B cell (primary cell): ENCODE results near the gene HLA-DMA. TPM values are rescaled to one million over a fixed set of nuclear protein-coding genes. Genes with fewer than 3 reads are reported as not detected.

Experiments
- ATAC-seq: fragments of 200-7000 bp; cut with Tn5 transposase; one replicate; pipeline ENCODE4 v1.10.0; 2021; ENCODE audit warnings: low read depth, mild to moderate bottlenecking, moderate number of reproducible peaks, moderate library complexity
- CTCF ChIA-PET: fragments of 350-600 bp; sonication (Branson Sonifier 250); formaldehyde crosslinking; loops from one replicate; lab custom pipeline; 2021; ENCODE audit warnings: antibody characterized with exemption, inconsistent platforms; lab: Charles Lee
- POLR2A ChIA-PET: fragments of 350-600 bp; sonication (Branson Sonifier 250); formaldehyde crosslinking; loops from one replicate; lab custom pipeline; 2021; ENCODE audit warnings: antibody characterized with exemption; lab: Charles Lee
- DNase-seq: peaks from one replicate; pipeline ENCODE4 v3.0.0; 2013
- H2AFZ ChIP-seq: 2 replicates; pipeline ENCODE4 v1.6.1; 2012; ENCODE audit warnings: mild to moderate bottlenecking, low read depth, low read length; ENCODE audit not compliant: insufficient read depth, poor library complexity, severe bottlenecking
- H3K27ac ChIP-seq, 2 donors: 1 replicate in 1 of 2; 2 replicates in 1 of 2; pipeline ENCODE4 v1.5.1; 2012 to 2013; ENCODE audit warnings: low read length in 2 of 2, mild to moderate bottlenecking in 2 of 2, moderate library complexity in 1 of 2
- H3K27me3 ChIP-seq, 4 experiments: fragments of 200-600 bp in 1 of 4; sonication (generic) in 1 of 4; replicated peaks in 1 of 4; 1 replicate in 2 of 4; 2 replicates in 2 of 4; pipeline versions ENCODE4 v1.6.1 to v1.7.0; 2013 to 2016; ENCODE audit warnings: low read length in 3 of 4, mild to moderate bottlenecking in 2 of 4, mixed read lengths in 1 of 4, moderate library complexity in 1 of 4; ENCODE audit not compliant: insufficient read depth in 4 of 4, control insufficient read depth in 3 of 4; ENCODE audit errors: control extremely low read depth in 1 of 4
- H3K36me3 ChIP-seq, 2 experiments: replicated peaks in 1 of 2; 1 replicate in 1 of 2; 2 replicates in 1 of 2; pipeline versions ENCODE4 v1.6.1 to v1.7.1; 2013; ENCODE audit warnings: low read length in 1 of 2; ENCODE audit not compliant: insufficient read depth in 2 of 2, control insufficient read depth in 1 of 2; ENCODE audit errors: control extremely low read depth in 1 of 2, extremely low read depth in 1 of 2
- H3K4me1 ChIP-seq, 2 donors: fragments of 200-600 bp in 1 of 2; sonication (generic) in 1 of 2; 1 replicate in 1 of 2; 2 replicates in 1 of 2; pipeline versions ENCODE4 v1.5.1 to v1.6.1; 2013 to 2017; ENCODE audit warnings: low read length in 2 of 2; ENCODE audit not compliant: control insufficient read depth in 2 of 2, insufficient read depth in 2 of 2
- H3K4me2 ChIP-seq: replicated peaks from 2 replicates; pipeline ENCODE3; 2012; ENCODE audit warnings: mild to moderate bottlenecking, low read depth, low read length; ENCODE audit not compliant: poor library complexity, severe bottlenecking
- H3K4me3 ChIP-seq, 5 experiments: fragments of 200-600 bp in 1 of 5; sonication (generic) in 1 of 5; 1 replicate in 3 of 5; 2 replicates in 2 of 5; pipeline versions ENCODE4 v1.5.1 to v1.7.0; 2011 to 2016; ENCODE audit warnings: low read length in 4 of 5, mild to moderate bottlenecking in 4 of 5, low read depth in 2 of 5, control low read depth in 1 of 5, moderate library complexity in 1 of 5; ENCODE audit not compliant: insufficient read depth in 1 of 5; ENCODE audit errors: control extremely low read depth in 1 of 5, extremely low read depth in 1 of 5
- H3K79me2 ChIP-seq: fragments of 200-600 bp; sonication (generic); one replicate; pipeline ENCODE4 v1.6.0; 2016; ENCODE audit warnings: low read length; ENCODE audit not compliant: control insufficient read depth, insufficient read depth
- H3K9ac ChIP-seq: fragments of 200-600 bp; sonication (generic); 2 replicates; pipeline ENCODE4 v1.6.1; 2017; ENCODE audit warnings: mild to moderate bottlenecking, low read length, moderate library complexity
- H3K9me3 ChIP-seq, 3 donors: one replicate each; pipeline versions ENCODE4 v1.6.1 to v1.7.1; 2013; ENCODE audit warnings: low read length in 2 of 3; ENCODE audit not compliant: control insufficient read depth in 2 of 3, insufficient read depth in 1 of 3; ENCODE audit errors: control extremely low read depth in 1 of 3
- H4K20me1 ChIP-seq: 2 replicates; pipeline ENCODE4 v1.6.0; 2012; ENCODE audit warnings: mild to moderate bottlenecking, low read length; ENCODE audit not compliant: insufficient read depth, control insufficient read depth, poor library complexity, severe bottlenecking
- H3K27ac Mint-ChIP-seq: one replicate; pipeline ENCODE4 v1.8.0; 2021; ENCODE audit warnings: mixed read lengths
- H3K27me3 Mint-ChIP-seq: one replicate; pipeline ENCODE4 v1.8.0; 2021; ENCODE audit warnings: mixed read lengths
- H3K4me1 Mint-ChIP-seq: one replicate; pipeline ENCODE4 v1.8.0; 2021; ENCODE audit warnings: mixed read lengths
- H3K4me3 Mint-ChIP-seq: one replicate; pipeline ENCODE4 v1.8.0; 2021; ENCODE audit warnings: mixed read lengths
- H3K9me3 Mint-ChIP-seq: one replicate; pipeline ENCODE4 v1.8.0; 2022; ENCODE audit warnings: mixed read lengths; ENCODE audit not compliant: insufficient read depth
- CTCF ChIP-seq: fragments of 200-600 bp; IDR thresholded peaks from one replicate; pipeline ENCODE4 v1.8.0; 2022; ENCODE audit warnings: antibody characterized with exemption, mild to moderate bottlenecking
- EZH2 ChIP-seq: IDR thresholded peaks from 2 replicates; pipeline ENCODE4 v1.6.1; 2012; ENCODE audit warnings: borderline replicate concordance, low read depth, mild to moderate bottlenecking, moderate library complexity, low read length; ENCODE audit not compliant: insufficient read depth, poor library complexity, severe bottlenecking
- WGBS: methylation state at CpG from one replicate; pipeline ENCODE4 v1.1.5; 2013; ENCODE audit warnings: missing lambda C conversion rate; ENCODE audit not compliant: insufficient coverage; 5-methylcytosine and 5-hydroxymethylcytosine counted together
- intact Hi-C: fragments of 100-400 bp; cut with micrococcal nuclease; formaldehyde crosslinking; loops from one replicate; pipeline ENCODE4 v1.10.0; 2022
- polyA plus RNA-seq: library from polyadenylated mRNA; depleted of rRNA; stranded (reverse); fragments of >200 nt; gene quantifications from 2 replicates; pipeline ENCODE4 v1.2.3, GENCODE V29; 2012
- total RNA-seq, 2 donors: library from RNA; stranded (reverse); fragments of 120-200 nt in 1 of 2; gene quantifications; 1 replicate in 1 of 2; 2 replicates in 1 of 2; pipeline versions ENCODE4 v1.2.3 to v1.2.4, GENCODE V29; 2013 to 2022

The HLA-DMA gene
- total and polyA plus RNA-seq, 2 donors (not counting 1 experiment from before 2014, with no cell fraction given): 558 to 925 TPM

- POLR2A ChIA-PET: interaction anchor here (1.0 to 10.7 kb wide), 4 partner anchors 8 to 97 kb away, joined by 4 to 349 read pairs (median 72); partner anchors contain the start of genes BRD2, HLA-DMB and TAP1
- Histone ChIP-seq H4K20me1 (no peaks in the 10 kb centered on the region), H3K27ac (peak overlapping the region; percentile 33 to 91), H3K9ac (peak overlapping the region; percentile 89), H3K4me2 (peak overlapping the region; percentile 81), H3K9me3 (no peaks in the 10 kb centered on the region), H3K36me3 (peaks cover 0 to 30% of the 10 kb centered on the region in 2 experiments), H3K4me1 (peaks cover 82 to 93% of the 10 kb centered on the region in 2 donors), H3K27me3 (no peaks in the 10 kb centered on the region), H2AFZ (no peak overlapping the region), H3K4me3 (peak overlapping the region in 4 of 5 experiments; percentile 72 to 98 (median 86)), H3K79me2 (peaks cover 94% of the 10 kb centered on the region)
- peak overlapping the region; percentile 92 for H3K27ac Mint-ChIP-seq
- CTCF ChIA-PET: interaction anchor here (1.4 to 13.5 kb wide), 9 partner anchors 13 to 112 kb away, joined by 3 to 822 read pairs (median 7); partner anchors contain the start of genes BRD2, HLA-DMB and TAP2
- no peaks in the 10 kb centered on the region for H3K27me3 Mint-ChIP-seq
- ATAC-seq (no peak), DNase-seq (peak; percentile 9)
- no peaks in the 10 kb centered on the region for H3K9me3 Mint-ChIP-seq
- TF ChIP-seq CTCF (no peak), EZH2 (no peak)
- H3K4me1 Mint-ChIP-seq: peaks cover 86% of the 10 kb centered on the region
- WGBS: 82% methylated on average over 8 of the region's 8 CpGs
- intact Hi-C loops: no loop called here
- peak overlapping the region; percentile 84 for H3K4me3 Mint-ChIP-seq
Observed at GRCh38 chr6:32950449-32950848, 2.4 kb downstream of the HLA-DMA start.

- peak overlapping the region; percentile 84 for H3K4me3 Mint-ChIP-seq
- Histone ChIP-seq H3K9me3 (no peaks in the 10 kb centered on the region), H3K27me3 (no peaks in the 10 kb centered on the region), H3K9ac (peak overlapping the region; percentile 89), H3K79me2 (peaks cover 90% of the 10 kb centered on the region), H3K4me2 (peak overlapping the region; percentile 81), H3K27ac (peak overlapping the region; percentile 12 to 91), H3K4me1 (peaks cover 82 to 93% of the 10 kb centered on the region in 2 donors), H3K36me3 (peaks cover 0 to 30% of the 10 kb centered on the region in 2 experiments), H4K20me1 (no peaks in the 10 kb centered on the region), H2AFZ (no peak overlapping the region), H3K4me3 (peak overlapping the region in 4 of 5 experiments; percentile 72 to 98 (median 86))
- ATAC-seq (no peak), DNase-seq (peak; percentile 48)
- ChIA-PET POLR2A (interaction anchor here (0.7 to 10.7 kb wide), 5 partner anchors 8 to 97 kb away, joined by 3 to 349 read pairs (median 12); partner anchors contain the start of genes BRD2, HLA-DMB and TAP1), CTCF (interaction anchor here (1.4 to 13.5 kb wide), 9 partner anchors 12 to 112 kb away, joined by 3 to 822 read pairs (median 7); partner anchors contain the start of genes BRD2, HLA-DMB and TAP2)
- TF ChIP-seq EZH2: no peak
- no peak for TF ChIP-seq CTCF
- peak overlapping the region; percentile 92 for H3K27ac Mint-ChIP-seq
- H3K27me3 Mint-ChIP-seq: no peaks in the 10 kb centered on the region
- H3K9me3 Mint-ChIP-seq: no peaks in the 10 kb centered on the region
- WGBS: no CpG with 5 or more reads among the region's 3 CpGs
- peaks cover 86% of the 10 kb centered on the region for H3K4me1 Mint-ChIP-seq
- intact Hi-C loops: no loop called here
Observed at GRCh38 chr6:32950010-32950409, 2.9 kb downstream of the HLA-DMA start.
